ENCODE measurements around the gene SDHAF2.

The SDHAF2 gene

GRCh38 chr11:61404103-61404502, 25.8 kb upstream of the SDHAF2 start:
- no peaks in the 10 kb centered on the region for H4K20me1 ChIP-seq (ENCODE audit: insufficient read depth, low read length)
- H3K9ac ChIP-seq (ENCODE audit: low read length): no peak overlapping the region
- peaks cover 84% of the 10 kb centered on the region for H3K36me3 ChIP-seq (ENCODE audit: insufficient read depth, low read length)
- 0 out of 2 replicates have a peak, but pooled peaks cover 3% of the 10 kb centered on the region for H3F3A ChIP-seq (ENCODE audit: insufficient read depth, low read length)
- no peak overlapping the region for H3K27ac ChIP-seq (ENCODE audit: low read depth, low read length, poor library complexity, severe bottlenecking)
- H3K9me2 ChIP-seq (ENCODE audit: low read depth, low read length): no peaks in the 10 kb centered on the region
- TF ChIP-seq EZH2 (IDR thresholded peaks at IDR 0.05; ENCODE audit: borderline replicate concordance, low read length) (no peak), CTCF (IDR thresholded peaks at IDR 0.05; ENCODE audit: low read length) (no peak)
- no peaks in the 10 kb centered on the region for H3K27me3 ChIP-seq (ENCODE audit: insufficient read depth, low read length)
- H3K4me2 ChIP-seq (ENCODE audit: low read length): no peak overlapping the region
- H3K4me3 ChIP-seq (ENCODE audit: low read depth, low read length, poor library complexity, severe bottlenecking): no peak overlapping the region
- no peak overlapping the region for H2AFZ ChIP-seq (ENCODE audit: low read length)
- H3K79me2 ChIP-seq (ENCODE audit: insufficient read depth, low read length): no peaks in the 10 kb centered on the region
- no peaks in the 10 kb centered on the region for H3K4me1 ChIP-seq (ENCODE audit: insufficient read depth, low read length, severe bottlenecking)
- no peaks in the 10 kb centered on the region for H3K9me3 ChIP-seq (ENCODE audit: low read length)

GRCh38 chr11:61404641-61405040, 25.3 kb upstream of the SDHAF2 start:
- TF ChIP-seq CTCF (IDR thresholded peaks at IDR 0.05; ENCODE audit: low read length): no peak
- TF ChIP-seq EZH2 (IDR thresholded peaks at IDR 0.05; ENCODE audit: borderline replicate concordance, low read length): no peak
- H3K9ac ChIP-seq (ENCODE audit: low read length): no peak overlapping the region
- no peak overlapping the region for H2AFZ ChIP-seq (ENCODE audit: low read length)
- no peaks in the 10 kb centered on the region for H4K20me1 ChIP-seq (ENCODE audit: insufficient read depth, low read length)
- no peaks in the 10 kb centered on the region for H3K79me2 ChIP-seq (ENCODE audit: insufficient read depth, low read length)
- no peak overlapping the region for H3K4me3 ChIP-seq (ENCODE audit: low read depth, low read length, poor library complexity, severe bottlenecking)
- H3K9me3 ChIP-seq (ENCODE audit: low read length): no peaks in the 10 kb centered on the region
- H3K36me3 ChIP-seq (ENCODE audit: insufficient read depth, low read length): peaks cover 89% of the 10 kb centered on the region
- H3K9me2 ChIP-seq (ENCODE audit: low read depth, low read length): no peaks in the 10 kb centered on the region
- H3K4me2 ChIP-seq (ENCODE audit: low read length): no peak overlapping the region
- H3K4me1 ChIP-seq (ENCODE audit: insufficient read depth, low read length, severe bottlenecking): no peaks in the 10 kb centered on the region
- no peak overlapping the region for H3K27ac ChIP-seq (ENCODE audit: low read depth, low read length, poor library complexity, severe bottlenecking)
- 0 out of 2 replicates have a peak, but pooled peaks cover 3% of the 10 kb centered on the region for H3F3A ChIP-seq (ENCODE audit: insufficient read depth, low read length)
- no peaks in the 10 kb centered on the region for H3K27me3 ChIP-seq (ENCODE audit: insufficient read depth, low read length)

- H3K4me3 ChIP-seq (ENCODE audit: low read depth, low read length, poor library complexity, severe bottlenecking): no peak overlapping the region
- no peaks in the 10 kb centered on the region for H3K4me1 ChIP-seq (ENCODE audit: insufficient read depth, low read length, severe bottlenecking)
- no peaks in the 10 kb centered on the region for H3K27me3 ChIP-seq (ENCODE audit: insufficient read depth, low read length)
- no peaks in the 10 kb centered on the region for H3K9me2 ChIP-seq (ENCODE audit: low read depth, low read length)
- no peak overlapping the region for H2AFZ ChIP-seq (ENCODE audit: low read length)
- no peaks in the 10 kb centered on the region for H3K9me3 ChIP-seq (ENCODE audit: low read length)
- peaks cover 96% of the 10 kb centered on the region for H3K36me3 ChIP-seq (ENCODE audit: insufficient read depth, low read length)
- H3K27ac ChIP-seq (ENCODE audit: low read depth, low read length, poor library complexity, severe bottlenecking): no peak overlapping the region
- no peaks in the 10 kb centered on the region for H4K20me1 ChIP-seq (ENCODE audit: insufficient read depth, low read length)
- no peak overlapping the region for H3K9ac ChIP-seq (ENCODE audit: low read length)
- H3F3A ChIP-seq (ENCODE audit: insufficient read depth, low read length): no peaks in the 10 kb centered on the region
- no peak for TF ChIP-seq CTCF (IDR thresholded peaks at IDR 0.05; ENCODE audit: low read length)
- TF ChIP-seq EZH2 (IDR thresholded peaks at IDR 0.05; ENCODE audit: borderline replicate concordance, low read length): no peak
- H3K79me2 ChIP-seq (ENCODE audit: insufficient read depth, low read length): no peaks in the 10 kb centered on the region
- H3K4me2 ChIP-seq (ENCODE audit: low read length): no peak overlapping the region
These were observed 23.9 kb upstream of the SDHAF2 start for GRCh38 chr11:61406067-61406466.
